Measurements from ENCODE around the gene RNF151.
"Not testable (repeated sequence)": the region's sequence is repeated elsewhere in the genome, so short reads cannot be mapped to it uniquely, and the experiment has no call there.

Gene RNF151

GRCh38 chr16:1961651-1962067 lies 5.0 kb upstream of the RNF151 start:
- peak overlapping the region; percentile 33 for H3K4me3 ChIP-seq (ENCODE audit: low read depth, low read length)

GRCh38 chr16:1962161-1963153 lies 4.2 kb upstream of the RNF151 start:
- DNase-seq (ENCODE audit: low read depth): not testable (repeated sequence)
- H3K4me3 ChIP-seq (ENCODE audit: low read depth, low read length): peak overlapping the region; percentile 88

More at GRCh38 chr16:1961651-1962067, 5.0 kb upstream of the RNF151 start:
- no peak for TF ChIP-seq CTCF (IDR thresholded peaks at IDR 0.05; ENCODE audit: insufficient read depth, low read depth, low read length, missing control alignments)
- DNase-seq (ENCODE audit: low read depth): peak; percentile 54

- DNase-seq (ENCODE audit: low read depth): peak; percentile 43
- peak overlapping the region; percentile 88 for H3K4me3 ChIP-seq (ENCODE audit: low read depth, low read length)
- TF ChIP-seq CTCF (IDR thresholded peaks at IDR 0.05; ENCODE audit: insufficient read depth, low read depth, low read length, missing control alignments): no peak
These were observed 2.7 kb upstream of the RNF151 start for GRCh38 chr16:1963806-1964505.

- TF ChIP-seq CTCF (IDR thresholded peaks at IDR 0.05; ENCODE audit: insufficient read depth, low read depth, low read length, missing control alignments): no peak
- peak; percentile 99 for DNase-seq (ENCODE audit: low read depth)
- H3K4me3 ChIP-seq (ENCODE audit: low read depth, low read length): peak within 1 kb of the TSS; percentile 88
These were observed 1.9 kb upstream of the RNF151 start, which contains the start of gene RPS2 for GRCh38 chr16:1964506-1965395. RPS2 (minus strand) TSS chr16:1964826; CDS start chr16:1964625, 201 bp downstream.

GRCh38 chr16:1965396-1966001 lies 1.2 kb upstream of the RNF151 start:
- no peak for TF ChIP-seq CTCF (IDR thresholded peaks at IDR 0.05; ENCODE audit: insufficient read depth, low read depth, low read length, missing control alignments)
- H3K4me3 ChIP-seq (ENCODE audit: low read depth, low read length): peak overlapping the region; percentile 79
- DNase-seq (ENCODE audit: low read depth): no peak

- no peak for TF ChIP-seq CTCF (IDR thresholded peaks at IDR 0.05; ENCODE audit: insufficient read depth, low read depth, low read length, missing control alignments)
- H3K4me3 ChIP-seq (ENCODE audit: low read depth, low read length): no peak overlapping the region
- DNase-seq (ENCODE audit: low read depth): no peak
These were observed 1.7 kb downstream of the RNF151 start for GRCh38 chr16:1968146-1968953.

Data from GM12865 (cell line).